Hair follicular keratinocyte (primary cell): ENCODE data around the gene PCDHGA5. TPM values are rescaled to one million over a fixed set of nuclear protein-coding genes. Genes with fewer than 3 reads are reported as not detected.

Source experiments
- total RNA-seq: library from RNA; depleted of rRNA; stranded (reverse); fragments of >200 nt; gene quantifications from 2 replicates; pipeline ENCODE4 v1.2.3, GENCODE V29; 2015

The PCDHGA5 gene
- under 0.01 TPM in 1 of 2 replicates, not detected in the other for total RNA-seq

GRCh38 chr5:141363952-141364660 is at the start of gene PCDHGA5:
Gene PCDHGA5 (plus strand): TSS chr5:141364162. CDS start chr5:141364331, 169 bp downstream.

GRCh38 chr5:141320225-141321169 is 43.5 kb upstream of the PCDHGA5 start, which contains the start of gene TAF7:
Gene TAF7 (minus strand): TSS chr5:141320784. CDS start chr5:141320044, 740 bp downstream.

GRCh38 chr5:141330299-141331080 is 33.5 kb upstream of the PCDHGA5 start, which contains the start of gene PCDHGA1:
Gene PCDHGA1 (plus strand): TSS chr5:141330514.

GRCh38 chr5:141338538-141339306 is 25.2 kb upstream of the PCDHGA5 start, which contains the start of gene PCDHGA2:
Gene PCDHGA2 (plus strand): TSS chr5:141338760.

GRCh38 chr5:141343242-141343952 is 20.6 kb upstream of the PCDHGA5 start, which contains the start of gene PCDHGA3:
Gene PCDHGA3 (plus strand): TSS chr5:141343829. CDS start chr5:141344034, 205 bp downstream.

GRCh38 chr5:141349917-141350619 is 13.9 kb upstream of the PCDHGA5 start, which contains the start of gene PCDHGB1:
Gene PCDHGB1 (plus strand): TSS chr5:141350099. CDS start chr5:141350261, 162 bp downstream.

GRCh38 chr5:141354900-141355469 is 9.0 kb upstream of the PCDHGA5 start, which contains the start of gene PCDHGA4:
Gene PCDHGA4 (plus strand): TSS chr5:141355021. CDS start chr5:141355108, 87 bp downstream.

GRCh38 chr5:141359790-141360426 is 4.1 kb upstream of the PCDHGA5 start, which contains the start of gene PCDHGB2:
Gene PCDHGB2 (plus strand): TSS chr5:141359994. CDS start chr5:141360136, 142 bp downstream.

GRCh38 chr5:141369994-141370848 is 6.3 kb downstream of the PCDHGA5 start, which contains the start of gene PCDHGB3:
Gene PCDHGB3 (plus strand): TSS chr5:141370242. CDS start chr5:141370395, 153 bp downstream.

GRCh38 chr5:141373673-141374317 is 9.8 kb downstream of the PCDHGA5 start, which contains the start of gene PCDHGA6:
Gene PCDHGA6 (plus strand): TSS chr5:141373891. CDS start chr5:141374084, 193 bp downstream.

GRCh38 chr5:141382469-141383294 is 18.7 kb downstream of the PCDHGA5 start, which contains the start of gene PCDHGA7:
Gene PCDHGA7 (plus strand): TSS chr5:141382742. CDS start chr5:141382900, 158 bp downstream.

GRCh38 chr5:141387557-141388311 is 23.8 kb downstream of the PCDHGA5 start, which contains the start of gene PCDHGB4:
Gene PCDHGB4 (plus strand): TSS chr5:141387698. CDS start chr5:141387885, 187 bp downstream.

GRCh38 chr5:141392429-141393198 is 28.7 kb downstream of the PCDHGA5 start, which contains the start of gene PCDHGA8:
Gene PCDHGA8 (plus strand): TSS chr5:141392633. CDS start chr5:141392814, 181 bp downstream.

